Fibroblast of villous mesenchyme (primary cell): Measurements from ENCODE around the gene HCFC1R1. TPM values are rescaled to one million over a fixed set of nuclear protein-coding genes. Genes with fewer than 3 reads are reported as not detected.

Experiments
- DNase-seq: peaks from one replicate; pipeline ENCODE4 v3.0.0-alpha.2; 2010; ENCODE audit warnings: low read depth
- H3K4me3 ChIP-seq: 2 replicates; pipeline ENCODE4 v1.5.1; 2011; ENCODE audit warnings: low read depth, mild to moderate bottlenecking, low read length
- CTCF ChIP-seq: IDR thresholded peaks from 2 replicates; pipeline ENCODE4 v1.5.1; 2012; ENCODE audit warnings: low read depth, mild to moderate bottlenecking, low read length; ENCODE audit not compliant: insufficient read depth
- total RNA-seq: library from RNA; depleted of rRNA; stranded (reverse); fragments of >200 nt; gene quantifications from 2 replicates; pipeline ENCODE4 v1.2.3, GENCODE V29; 2012

Gene HCFC1R1
- total RNA-seq, 1 donor = 28.1 TPM

GRCh38 chr16:3036726-3037315 lies 13.1 kb upstream of the HCFC1R1 start, which contains the start of gene BICDL2:
BICDL2 (minus strand) TSS chr16:3036944; CDS start chr16:3035496, 1,448 bp downstream.
- H3K4me3 ChIP-seq = no peak within 1 kb of the TSS
- TF ChIP-seq CTCF = no peak
- no peak for DNase-seq

- no peak for TF ChIP-seq CTCF
- no peak overlapping the region for H3K4me3 ChIP-seq
- no peak for DNase-seq
Measured at GRCh38 chr16:3035972-3036725, 12.4 kb upstream of the HCFC1R1 start.

GRCh38 chr16:3035289-3035971 lies 11.7 kb upstream of the HCFC1R1 start:
- no peak for DNase-seq
- no peak overlapping the region for H3K4me3 ChIP-seq
- TF ChIP-seq CTCF = no peak

GRCh38 chr16:3032624-3033023 lies 8.9 kb upstream of the HCFC1R1 start:
- TF ChIP-seq CTCF = no peak
- DNase-seq = no peak
- no peak overlapping the region for H3K4me3 ChIP-seq

- no peak for TF ChIP-seq CTCF
- H3K4me3 ChIP-seq = no peak overlapping the region
- no peak for DNase-seq
Measured at GRCh38 chr16:3030222-3031212, 6.8 kb upstream of the HCFC1R1 start.
